Fibroblast of lung (primary cell): ENCODE data around the gene SRRM5. TPM values are rescaled to one million over a fixed set of nuclear protein-coding genes. Genes with fewer than 3 reads are reported as not detected.
"Not testable (repeated sequence)": the region's sequence is repeated elsewhere in the genome, so short reads cannot be mapped to it uniquely, and the experiment has no call there.

ENCODE experiments used
- DNase-seq, 2 donors: peaks; one replicate each; pipeline versions ENCODE4 v3.0.0 to v3.0.0-alpha.2; 2010; ENCODE audit warnings: low read depth in 2 of 2
- H2AFZ ChIP-seq: 2 replicates; pipeline ENCODE4 v1.5.1; 2012; ENCODE audit warnings: low read length, control low read depth, inconsistent platforms
- H3K27ac ChIP-seq: 2 replicates; pipeline ENCODE4 v1.5.1; 2011; ENCODE audit warnings: low read length, control low read depth; ENCODE audit not compliant: insufficient read depth
- H3K27me3 ChIP-seq: 2 replicates; pipeline ENCODE4 v1.5.1; 2011; ENCODE audit warnings: mild to moderate bottlenecking, low read length; ENCODE audit not compliant: control insufficient read depth, insufficient read depth
- H3K36me3 ChIP-seq: 2 replicates; pipeline ENCODE4 v1.5.1; 2011; ENCODE audit warnings: low read length; ENCODE audit not compliant: control insufficient read depth, insufficient read depth
- H3K4me1 ChIP-seq: 2 replicates; pipeline ENCODE4 v1.5.1; 2011; ENCODE audit warnings: low read length; ENCODE audit not compliant: control insufficient read depth, insufficient read depth; ENCODE audit errors: extremely low read depth
- H3K4me2 ChIP-seq: 2 replicates; pipeline ENCODE4 v1.5.1; 2011; ENCODE audit warnings: low read length, control low read depth; ENCODE audit not compliant: insufficient read depth; ENCODE audit errors: extremely low read depth
- H3K4me3 ChIP-seq, 4 experiments: fragments of 200-600 bp in 1 of 4; sonication (generic) in 1 of 4; replicated peaks in 1 of 4; 2 replicates each; pipeline ENCODE4 v1.5.1; 2011 to 2016; ENCODE audit warnings: low read length in 4 of 4, low read depth in 3 of 4, mild to moderate bottlenecking in 3 of 4, control low read depth in 2 of 4, inconsistent platforms in 1 of 4, mixed read lengths in 1 of 4; ENCODE audit not compliant: insufficient read depth in 1 of 4; ENCODE audit errors: control extremely low read depth in 1 of 4
- H3K79me2 ChIP-seq: 2 replicates; pipeline ENCODE4 v1.5.1; 2012; ENCODE audit warnings: mild to moderate bottlenecking, low read length, inconsistent platforms; ENCODE audit not compliant: control insufficient read depth, insufficient read depth
- H3K9ac ChIP-seq: 2 replicates; pipeline ENCODE4 v1.5.1; 2011; ENCODE audit warnings: mild to moderate bottlenecking, low read length, control low read depth; ENCODE audit not compliant: insufficient read depth
- H3K9me3 ChIP-seq: 2 replicates; pipeline ENCODE4 v1.5.1; 2012; ENCODE audit warnings: low read depth, low read length; ENCODE audit not compliant: control insufficient read depth, insufficient read depth
- H4K20me1 ChIP-seq: 2 replicates; pipeline ENCODE4 v1.5.1; 2011; ENCODE audit warnings: low read length; ENCODE audit not compliant: control insufficient read depth, insufficient read depth; ENCODE audit errors: extremely low read depth
- CTCF ChIP-seq, 2 donors: IDR thresholded peaks in 1 of 2; conservative IDR thresholded peaks in 1 of 2; 1 replicate in 1 of 2; 2 replicates in 1 of 2; pipeline ENCODE4 v1.5.1; 2011 to 2012; ENCODE audit warnings: low read length in 2 of 2, control low read depth in 1 of 2, inconsistent platforms in 1 of 2, low read depth in 1 of 2, mild to moderate bottlenecking in 1 of 2
- EZH2 ChIP-seq: IDR thresholded peaks from 2 replicates; pipeline ENCODE4 v1.5.1; 2012; ENCODE audit warnings: low read length, control low read depth, mild to moderate bottlenecking; ENCODE audit errors: missing control alignments
- polyA plus RNA-seq, 2 donors: library from polyadenylated mRNA; depleted of rRNA in 1 of 2; stranded (reverse) in 1 of 2; unstranded in 1 of 2; fragments of >200 nt; gene quantifications; 2 replicates each; pipeline ENCODE4 v1.2.1, GENCODE V29; 2011 to 2012; ENCODE audit warnings: missing spikeins in 1 of 2
- total RNA-seq: library from RNA; depleted of rRNA; stranded (reverse); fragments of >200 nt; gene quantifications from 2 replicates; pipeline ENCODE4 v1.2.1, GENCODE V29; 2014

SRRM5 gene
- total and polyA plus RNA-seq, 2 donors (not counting 1 experiment from before 2014, with no cell fraction given), result under 0.01 to 0.06 TPM

- H3K79me2 ChIP-seq, result peaks cover 2% of the 10 kb centered on the region
- H3K4me2 ChIP-seq, result no peak overlapping the region
- H3K27me3 ChIP-seq, result no peaks in the 10 kb centered on the region
- H3K4me3 ChIP-seq, result no peak overlapping the region
- DNase-seq, result no peak
- no peaks in the 10 kb centered on the region for H4K20me1 ChIP-seq
- no peak overlapping the region for H3K27ac ChIP-seq
- no peak overlapping the region for H2AFZ ChIP-seq
- no peak for TF ChIP-seq CTCF (conservative IDR thresholded peaks at IDR 0.05 in 1 of 2, IDR thresholded peaks at IDR 0.05 in 1 of 2; ENCODE audit: low read depth in 1 of 2, low read length in 2 of 2)
- no peak for TF ChIP-seq EZH2
- peaks cover 12% of the 10 kb centered on the region for H3K36me3 ChIP-seq
- H3K9ac ChIP-seq, result no peak overlapping the region
- H3K9me3 ChIP-seq, result no peaks in the 10 kb centered on the region
- no peaks in the 10 kb centered on the region for H3K4me1 ChIP-seq
Observed at GRCh38 chr19:43648633-43649032, 36.7 kb downstream of the SRRM5 start.

GRCh38 chr19:43649514-43649913, 37.6 kb downstream of the SRRM5 start:
- peaks cover 2% of the 10 kb centered on the region for H3K79me2 ChIP-seq
- H3K4me2 ChIP-seq, result no peak overlapping the region
- peaks cover 13% of the 10 kb centered on the region for H3K36me3 ChIP-seq
- no peak overlapping the region for H3K4me3 ChIP-seq
- no peak overlapping the region for H2AFZ ChIP-seq
- H3K4me1 ChIP-seq, result no peaks in the 10 kb centered on the region
- no peak overlapping the region for H3K9ac ChIP-seq
- no peak overlapping the region for H3K27ac ChIP-seq
- H4K20me1 ChIP-seq, result no peaks in the 10 kb centered on the region
- no peak for TF ChIP-seq CTCF (conservative IDR thresholded peaks at IDR 0.05 in 1 of 2, IDR thresholded peaks at IDR 0.05 in 1 of 2; ENCODE audit: low read depth in 1 of 2, low read length in 2 of 2)
- no peak for TF ChIP-seq EZH2
- H3K9me3 ChIP-seq, result no peaks in the 10 kb centered on the region
- no peaks in the 10 kb centered on the region for H3K27me3 ChIP-seq
- DNase-seq, result no peak

GRCh38 chr19:43650276-43650675, 38.4 kb downstream of the SRRM5 start:
- H3K4me1 ChIP-seq, H2AFZ ChIP-seq, H4K20me1 ChIP-seq, H3K4me2 ChIP-seq, H3K9me3 ChIP-seq, H3K27me3 ChIP-seq, H3K9ac ChIP-seq, H3K79me2 ChIP-seq, H3K27ac ChIP-seq, DNase-seq, H3K4me3 ChIP-seq: not testable (repeated sequence)
- peaks cover 19% of the 10 kb centered on the region for H3K36me3 ChIP-seq
